ENCODE results near the gene ZNF672. TPM values are rescaled to one million over a fixed set of nuclear protein-coding genes. Genes with fewer than 3 reads are reported as not detected.

ZNF672 gene
- total RNA-seq, 3 donors from 2014 or later: 23.2 to 31.6 (median 27.2) TPM

- Histone ChIP-seq H3K9me3 (no peaks in the 10 kb centered on the region), H3K4me1 (peaks cover 0 to 6% of the 10 kb centered on the region in 2 donors), H3K4me3 (no peak overlapping the region), H3K27ac (peak overlapping the region in 1 of 2 donors; percentile 2), H3K27me3 (no peaks in the 10 kb centered on the region), H3K36me3 (peaks cover 11% of the 10 kb centered on the region)
- DNase-seq (ENCODE audit: low spot score in 2 of 2): peak in 1 of 2 donors; percentile 42
- intact Hi-C loops (cut with DNase I; ENCODE audit: low total_unique reads): no loop called here
- TF ChIP-seq, protein P1, sequence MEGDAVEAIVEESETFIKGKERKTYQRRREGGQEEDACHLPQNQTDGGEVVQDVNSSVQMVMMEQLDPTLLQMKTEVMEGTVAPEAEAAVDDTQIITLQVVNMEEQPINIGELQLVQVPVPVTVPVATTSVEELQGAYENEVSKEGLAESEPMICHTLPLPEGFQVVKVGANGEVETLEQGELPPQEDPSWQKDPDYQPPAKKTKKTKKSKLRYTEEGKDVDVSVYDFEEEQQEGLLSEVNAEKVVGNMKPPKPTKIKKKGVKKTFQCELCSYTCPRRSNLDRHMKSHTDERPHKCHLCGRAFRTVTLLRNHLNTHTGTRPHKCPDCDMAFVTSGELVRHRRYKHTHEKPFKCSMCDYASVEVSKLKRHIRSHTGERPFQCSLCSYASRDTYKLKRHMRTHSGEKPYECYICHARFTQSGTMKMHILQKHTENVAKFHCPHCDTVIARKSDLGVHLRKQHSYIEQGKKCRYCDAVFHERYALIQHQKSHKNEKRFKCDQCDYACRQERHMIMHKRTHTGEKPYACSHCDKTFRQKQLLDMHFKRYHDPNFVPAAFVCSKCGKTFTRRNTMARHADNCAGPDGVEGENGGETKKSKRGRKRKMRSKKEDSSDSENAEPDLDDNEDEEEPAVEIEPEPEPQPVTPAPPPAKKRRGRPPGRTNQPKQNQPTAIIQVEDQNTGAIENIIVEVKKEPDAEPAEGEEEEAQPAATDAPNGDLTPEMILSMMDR (IDR thresholded peaks at IDR 0.05): no peak
- no peak for TF ChIP-seq POLR2A (IDR thresholded peaks at IDR 0.05)
These were observed 27.1 kb upstream of the ZNF672 start for GRCh38 chr1:248810727-248811513.

- TF ChIP-seq, protein P1 (IDR thresholded peaks at IDR 0.05): no peak
- TF ChIP-seq POLR2A (IDR thresholded peaks at IDR 0.05): no peak
- TF ChIP-seq POLR2AphosphoS5 (IDR thresholded peaks at IDR 0.05): no peak
- Histone ChIP-seq H3K27me3 (no peaks in the 10 kb centered on the region), H3K9me3 (no peaks in the 10 kb centered on the region), H3K4me3 (no peak overlapping the region), H3K36me3 (peaks cover 11% of the 10 kb centered on the region), H3K27ac (no peak overlapping the region), H3K4me1 (peaks cover 0 to 6% of the 10 kb centered on the region in 2 donors)
- DNase-seq (ENCODE audit: low spot score in 2 of 2): no peak
- intact Hi-C loops (cut with DNase I; ENCODE audit: low total_unique reads): no loop called here
These were observed 26.2 kb upstream of the ZNF672 start for GRCh38 chr1:248811514-248812490.

DNA sequence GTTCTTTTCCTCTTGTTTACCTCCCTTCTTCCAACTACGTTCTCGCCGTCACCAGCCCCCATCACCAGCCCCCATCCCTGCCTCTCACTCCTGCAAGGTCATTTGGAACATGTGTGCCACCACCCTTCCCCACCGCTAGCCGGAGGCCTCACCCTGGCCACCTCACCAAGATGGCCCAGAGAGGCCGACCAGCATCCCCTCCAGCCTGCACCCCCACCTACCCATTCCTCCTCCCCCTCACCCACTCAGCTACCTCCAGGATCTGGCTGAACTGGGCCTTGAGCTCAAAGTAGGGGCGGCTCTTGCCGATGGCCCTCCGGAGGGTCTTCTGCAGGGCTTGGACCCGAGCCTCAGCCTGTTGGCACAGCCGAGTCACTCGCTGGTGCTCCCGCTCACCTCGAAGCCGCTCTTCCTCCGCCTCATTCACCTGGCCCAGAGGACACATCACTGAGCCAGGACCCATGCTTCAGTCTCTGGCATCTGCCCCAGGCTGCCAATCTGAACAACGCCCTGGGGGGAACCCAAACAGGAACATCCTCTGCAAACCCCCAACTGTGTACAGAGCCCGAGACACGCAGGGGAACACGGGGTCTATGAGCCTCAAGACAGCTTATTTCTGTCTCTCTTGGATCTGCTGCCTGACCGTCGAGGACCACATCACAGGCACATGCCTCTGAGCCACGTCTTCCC lies 25.1 kb upstream of the ZNF672 start:
- TF ChIP-seq POLR2A (IDR thresholded peaks at IDR 0.05): no peak

GRCh38 chr1:248813546-248813945 lies 24.5 kb upstream of the ZNF672 start:
- Histone ChIP-seq H3K36me3 (peaks cover 11% of the 10 kb centered on the region), H3K4me3 (no peak overlapping the region), H3K27me3 (no peaks in the 10 kb centered on the region), H3K27ac (no peak overlapping the region), H3K9me3 (no peaks in the 10 kb centered on the region), H3K4me1 (peaks cover 0 to 6% of the 10 kb centered on the region in 2 donors)
- TF ChIP-seq POLR2AphosphoS5 (IDR thresholded peaks at IDR 0.05): no peak
- intact Hi-C loops (cut with DNase I; ENCODE audit: low total_unique reads): no loop called here
- DNase-seq (ENCODE audit: low spot score in 2 of 2): no peak

More for the DNA sequence above, 25.1 kb upstream of the ZNF672 start:
- Histone ChIP-seq H3K27me3 (no peaks in the 10 kb centered on the region), H3K4me3 (no peak overlapping the region), H3K9me3 (no peaks in the 10 kb centered on the region), H3K27ac (no peak overlapping the region), H3K36me3 (peaks cover 11% of the 10 kb centered on the region), H3K4me1 (peaks cover 0 to 6% of the 10 kb centered on the region in 2 donors)
- DNase-seq (ENCODE audit: low spot score in 2 of 2): no peak
- intact Hi-C loops (cut with DNase I; ENCODE audit: low total_unique reads): no loop called here

- no peak for DNase-seq (ENCODE audit: low spot score in 2 of 2)
- intact Hi-C loops (cut with DNase I; ENCODE audit: low total_unique reads): no loop called here
- H3K36me3 ChIP-seq: peaks cover 11% of the 10 kb centered on the region
- H3K27ac ChIP-seq: no peak overlapping the region
- no peak overlapping the region for H3K4me3 ChIP-seq
- no peaks in the 10 kb centered on the region for H3K9me3 ChIP-seq
- TF ChIP-seq POLR2A (IDR thresholded peaks at IDR 0.05) (no peak), POLR2AphosphoS5 (IDR thresholded peaks at IDR 0.05) (no peak)
- TF ChIP-seq, protein P1 (IDR thresholded peaks at IDR 0.05): no peak
- no peaks in the 10 kb centered on the region for H3K27me3 ChIP-seq
- peaks cover 0 to 6% of the 10 kb centered on the region in 2 donors for H3K4me1 ChIP-seq
These were observed 23.7 kb upstream of the ZNF672 start for GRCh38 chr1:248814351-248814750.
